Left kidney (tissue), 2 donors: ENCODE results near the gene TREX2. TPM values are rescaled to one million over a fixed set of nuclear protein-coding genes. Genes with fewer than 3 reads are reported as not detected.

ENCODE experiments used
- DNase-seq: peaks from one replicate; pipeline ENCODE4 v3.0.0-alpha.2; 2013
- polyA plus RNA-seq: library from polyadenylated mRNA; unstranded; fragments of 120-200 nt; gene quantifications from one replicate; pipeline ENCODE4 v1.2.1, GENCODE V29; 2013; ENCODE audit not compliant: insufficient read length

Gene TREX2
- polyA plus RNA-seq, 1 donor = 0.37 TPM

DNA sequence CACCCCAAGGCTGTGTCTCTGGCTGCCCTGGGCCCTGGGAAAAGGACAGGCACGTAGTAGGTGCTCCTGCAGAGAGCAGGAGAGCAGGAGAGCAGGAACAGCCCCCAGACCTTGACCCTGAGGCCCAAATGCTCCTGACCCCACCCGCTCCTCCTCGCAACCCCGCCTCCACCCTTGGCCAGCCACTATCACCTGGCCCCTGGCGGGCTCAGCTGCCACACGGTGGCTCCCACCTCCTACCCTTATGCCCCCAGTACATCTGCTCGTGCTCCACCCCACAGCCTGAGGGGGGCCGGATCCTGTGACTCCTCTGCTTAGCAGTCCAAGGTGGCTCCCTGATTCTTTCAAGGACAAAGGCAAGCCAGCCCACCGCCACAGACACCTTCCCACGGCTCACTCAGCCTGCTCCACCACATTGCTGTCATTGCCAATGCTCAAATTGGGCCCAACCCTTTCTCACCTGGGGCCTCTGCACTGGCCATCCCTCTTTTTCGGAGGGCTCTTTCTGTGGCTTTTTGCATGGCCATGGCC is 30.0 kb upstream of the TREX2 start:
- DNase-seq = no peak

- no peak for DNase-seq
These were observed 29.4 kb upstream of the TREX2 start for GRCh38 chrX:153475271-153475670.

GRCh38 chrX:153474718-153475117 is 28.9 kb upstream of the TREX2 start:
- DNase-seq = no peak

- no peak for DNase-seq
These were observed 28.4 kb upstream of the TREX2 start for GRCh38 chrX:153474266-153474665.

- DNase-seq = no peak
These were observed 27.3 kb upstream of the TREX2 start for GRCh38 chrX:153473126-153473525.

DNA sequence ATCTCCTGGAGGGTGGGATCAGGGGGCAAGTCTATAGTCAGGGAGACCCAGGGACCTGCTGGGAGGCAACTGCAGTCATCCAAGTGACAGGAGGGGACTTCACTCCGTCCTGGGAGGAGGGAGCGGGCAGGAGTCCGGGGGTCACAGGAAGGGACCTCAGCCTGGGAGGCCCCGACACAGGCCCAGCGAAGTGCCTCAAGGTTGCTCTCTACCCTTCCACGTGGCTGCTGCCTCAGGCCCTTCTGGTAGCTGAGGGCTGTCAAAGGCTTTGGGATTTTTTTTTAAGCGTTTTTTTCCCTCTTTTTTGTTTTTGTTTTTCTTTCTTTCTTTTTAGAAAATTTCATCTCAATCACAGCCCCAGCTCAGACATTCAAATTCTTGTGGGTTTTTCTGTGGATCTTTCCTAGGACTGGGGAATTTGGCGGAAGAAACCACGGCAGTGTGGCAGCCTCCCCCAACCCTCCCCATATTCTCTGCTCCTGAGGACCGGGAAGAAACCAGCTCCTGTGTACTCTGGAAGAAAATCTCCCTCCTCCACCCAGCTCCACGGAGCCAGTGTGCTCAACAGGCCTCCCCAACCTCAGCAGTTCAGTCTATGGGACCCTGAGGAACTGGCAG is 25.9 kb upstream of the TREX2 start:
- no peak for DNase-seq

DNA sequence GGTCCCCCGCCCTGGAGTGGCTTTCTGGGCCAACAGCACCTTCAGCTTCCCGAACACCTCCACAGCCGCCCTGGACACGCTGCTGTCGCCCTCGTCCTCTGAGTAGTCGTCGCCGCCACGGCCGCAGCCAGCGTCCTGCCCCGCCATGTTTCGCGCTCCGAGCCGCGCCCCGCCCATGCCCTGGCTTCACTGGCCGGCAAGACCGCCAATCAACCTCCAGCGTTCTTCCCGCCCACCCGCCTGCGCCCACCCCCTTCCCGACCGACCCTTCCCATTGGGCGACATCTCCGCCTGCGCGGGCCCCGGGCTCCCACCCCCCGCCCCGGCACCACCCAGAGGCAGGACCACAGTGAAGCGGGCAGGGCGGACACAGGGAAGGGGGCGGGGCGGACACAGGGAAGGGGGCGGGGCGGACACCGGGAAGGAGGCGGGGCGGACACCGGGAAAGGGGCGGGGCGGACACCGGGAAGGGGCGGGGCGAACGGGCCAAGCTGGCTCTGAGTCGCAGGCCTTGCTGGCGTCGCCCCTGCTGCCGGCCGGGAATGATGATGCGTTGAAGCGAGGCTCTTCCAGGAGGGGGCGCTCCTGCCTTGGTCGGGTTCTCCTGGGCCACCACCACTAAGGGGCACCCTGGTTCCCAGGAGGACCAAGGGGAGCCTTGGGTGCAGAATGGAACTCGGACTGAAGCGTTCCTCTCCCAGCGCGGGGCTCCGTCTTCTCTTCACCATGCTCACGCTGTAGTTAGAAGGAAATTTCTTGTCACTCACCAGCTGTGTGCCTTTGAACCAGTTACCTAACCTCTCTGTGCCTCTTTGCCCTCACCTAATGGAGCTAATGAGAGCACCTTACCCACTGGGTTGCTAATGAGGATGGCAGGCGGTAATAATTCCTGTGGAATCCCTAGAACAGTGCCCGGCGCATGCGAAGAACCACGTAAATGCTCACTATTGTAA is 24.8 kb upstream of the TREX2 start, which contains the start of gene HAUS7:
Gene HAUS7 (minus strand): TSS at position 166 of the 953 bp plus-strand sequence. CDS start 19 bp downstream, at position 147.
- DNase-seq = peak; percentile 80

DNA sequence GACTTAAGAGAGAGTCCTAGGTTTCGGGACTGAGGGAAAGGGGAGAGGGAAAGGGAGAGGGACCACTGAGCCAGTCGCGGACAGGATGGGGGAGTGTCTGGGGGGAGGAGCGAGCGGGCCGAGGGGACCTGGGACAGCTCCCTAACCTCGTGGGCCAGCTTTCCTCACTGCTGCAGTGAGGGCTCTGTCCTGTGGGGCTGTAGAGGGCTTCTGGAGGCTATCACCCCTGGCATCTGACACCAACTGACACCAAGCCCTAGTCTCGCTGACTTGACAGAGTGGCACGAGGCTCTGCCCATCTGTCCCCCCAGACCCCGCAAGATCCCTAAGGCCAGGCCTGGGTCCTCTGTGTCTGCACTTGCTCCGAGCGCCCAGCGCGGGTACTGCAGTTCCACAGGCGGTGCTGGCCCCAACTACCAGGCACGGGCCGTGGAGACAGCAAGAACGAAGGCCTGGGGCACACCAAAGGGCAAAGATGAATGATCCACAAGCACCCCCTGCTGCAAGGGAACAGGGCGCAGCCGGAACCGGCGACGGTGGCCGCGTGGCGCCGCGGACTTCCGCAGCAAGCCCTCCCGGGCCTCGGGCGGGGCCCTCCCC is 24.1 kb upstream of the TREX2 start:
- no peak for DNase-seq

- no peak for DNase-seq
These were observed 22.2 kb upstream of the TREX2 start for GRCh38 chrX:153468008-153468580.

DNA sequence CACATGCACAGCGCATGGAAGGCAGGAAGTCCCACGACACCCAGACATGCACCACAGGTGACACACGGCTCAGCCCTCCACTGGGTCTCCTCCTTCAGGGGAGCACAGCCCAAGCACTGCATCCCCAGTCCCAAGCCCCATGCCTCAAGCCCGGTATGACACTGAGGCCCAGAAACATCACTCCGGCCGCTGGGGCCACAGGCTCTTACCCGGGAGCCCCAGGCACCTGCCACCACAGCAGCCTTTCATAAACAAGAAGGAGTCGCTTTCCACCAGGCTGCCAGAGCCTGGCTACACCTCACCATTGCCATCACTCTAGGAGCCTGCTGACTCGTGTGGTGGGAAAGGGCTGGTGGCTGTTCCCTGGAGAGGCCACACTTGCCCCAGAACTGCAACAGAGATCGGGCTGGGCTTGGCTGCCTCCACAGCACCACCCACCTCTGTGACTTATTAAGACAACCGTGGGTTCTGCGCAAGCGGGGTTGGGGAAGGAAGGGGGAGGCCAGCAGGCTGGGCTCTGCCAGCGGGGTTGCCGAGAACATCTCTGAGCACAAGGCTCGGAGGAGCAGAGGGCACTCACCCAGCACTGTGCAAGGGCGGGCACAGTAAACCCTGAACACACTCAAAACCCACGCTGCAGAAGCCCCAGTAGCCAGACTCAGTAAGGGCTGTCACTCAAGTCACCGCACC is 20.0 kb upstream of the TREX2 start:
- DNase-seq = no peak

- no peak for DNase-seq
These were observed 18.3 kb upstream of the TREX2 start for GRCh38 chrX:153464116-153464515.

DNA sequence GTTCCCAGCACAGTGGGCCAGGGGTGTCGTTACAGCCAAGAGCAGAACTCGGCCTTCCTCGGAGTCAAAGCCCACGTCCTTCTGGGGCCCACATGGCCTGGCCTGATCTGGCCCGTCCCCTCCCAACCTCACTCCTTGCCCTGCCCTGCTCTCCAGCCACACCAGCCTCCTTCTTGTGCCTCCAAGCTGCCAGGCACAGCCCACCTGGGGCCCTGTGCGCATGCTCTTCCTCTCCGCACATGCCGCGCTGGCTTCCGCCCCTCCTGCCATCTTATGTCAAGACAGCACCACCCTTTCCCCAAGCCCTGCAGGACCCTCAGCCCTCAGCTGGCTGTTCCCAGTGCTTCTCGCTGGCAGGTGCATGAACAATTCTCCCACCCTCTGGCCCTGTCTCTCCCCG is 17.7 kb upstream of the TREX2 start:
- no peak for DNase-seq

GRCh38 chrX:153463031-153463430 is 17.2 kb upstream of the TREX2 start:
- no peak for DNase-seq

DNA sequence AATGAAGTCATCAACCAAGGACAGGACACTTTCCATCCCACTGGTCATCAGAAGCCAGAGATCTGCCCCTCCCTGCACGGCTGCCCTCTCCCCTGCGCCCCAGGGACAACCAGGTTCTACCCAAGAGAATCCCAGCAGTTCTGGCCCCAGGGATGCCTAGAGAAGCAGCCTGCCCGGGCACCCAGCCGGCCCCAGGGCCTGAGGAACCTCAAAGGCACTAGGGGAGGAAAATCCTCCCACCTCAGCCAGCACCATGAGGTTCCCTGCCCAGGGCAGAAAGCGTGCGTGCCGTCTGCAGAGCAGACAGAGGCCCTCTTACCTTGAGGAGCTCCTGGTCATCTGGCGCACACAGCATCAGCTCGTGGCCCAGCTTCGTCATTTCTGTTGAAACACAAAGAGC is 16.4 kb upstream of the TREX2 start:
- no peak for DNase-seq

GRCh38 chrX:153460826-153461225 is 15.0 kb upstream of the TREX2 start:
- DNase-seq = no peak

GRCh38 chrX:153459986-153460385 is 14.1 kb upstream of the TREX2 start:
- no peak for DNase-seq

- no peak for DNase-seq
These were observed 12.6 kb upstream of the TREX2 start for GRCh38 chrX:153458476-153458875.

- no peak for DNase-seq
These were observed 12.1 kb upstream of the TREX2 start for GRCh38 chrX:153457827-153458466.

- DNase-seq = no peak
These were observed 11.4 kb upstream of the TREX2 start for GRCh38 chrX:153457136-153457825.

GRCh38 chrX:153456704-153457103 is 10.8 kb upstream of the TREX2 start:
- no peak for DNase-seq

GRCh38 chrX:153456161-153456560 is 10.3 kb upstream of the TREX2 start:
- no peak for DNase-seq
